Measurements from ENCODE around the gene PRICKLE4.
"Not testable (repeated sequence)": the region's sequence is repeated elsewhere in the genome, so short reads cannot be mapped to it uniquely, and the experiment has no call there.

Gene PRICKLE4

GRCh38 chr6:41743406-41744235, 37.0 kb upstream of the PRICKLE4 start:
- in situ Hi-C loops (cut with HindIII; ENCODE audit: low sequenced_read_pairs), result no loop called here

DNA sequence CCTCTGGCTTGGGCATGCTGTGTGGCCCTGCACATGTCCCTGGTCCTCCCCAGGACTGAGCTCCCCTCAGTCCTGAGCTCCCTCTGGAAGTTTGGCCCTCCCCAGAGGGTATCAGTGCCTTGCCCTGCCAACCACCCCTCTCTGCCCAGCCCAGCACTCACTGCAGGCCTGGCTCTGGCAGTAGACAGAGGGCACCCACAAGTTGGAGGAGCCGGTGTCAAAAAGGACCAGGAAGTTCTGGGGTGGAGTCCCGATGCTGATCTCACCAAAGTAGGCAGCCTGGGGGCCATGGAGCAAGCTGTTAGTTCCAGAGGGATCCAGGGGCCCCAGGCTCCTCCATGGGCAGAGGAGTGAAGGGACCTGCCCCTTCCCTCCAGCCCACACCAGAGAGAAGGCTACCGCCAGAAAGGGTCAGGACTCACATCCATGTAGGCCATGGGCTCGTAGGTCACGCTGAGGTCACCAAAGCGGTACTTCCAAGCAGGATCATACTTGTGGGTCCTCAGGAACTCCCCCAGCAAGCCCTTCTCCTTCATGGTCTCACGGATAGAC, 36.3 kb upstream of the PRICKLE4 start:
- in situ Hi-C loops (cut with HindIII; ENCODE audit: low sequenced_read_pairs), result no loop called here

- in situ Hi-C loops (cut with HindIII; ENCODE audit: low sequenced_read_pairs), result no loop called here
Measured at GRCh38 chr6:41746107-41746506, 34.5 kb upstream of the PRICKLE4 start.

- in situ Hi-C loops (cut with HindIII; ENCODE audit: low sequenced_read_pairs), result no loop called here
Measured at GRCh38 chr6:41747256-41748101, 33.1 kb upstream of the PRICKLE4 start, which contains the start of gene PGC. TSS of gene PGC (minus strand) at chr6:41747397. CDS start at chr6:41747334, 63 bp downstream.

GRCh38 chr6:41748102-41748477, 32.5 kb upstream of the PRICKLE4 start:
- in situ Hi-C loops (cut with HindIII; ENCODE audit: low sequenced_read_pairs), result no loop called here

- in situ Hi-C loops (cut with HindIII; ENCODE audit: low sequenced_read_pairs), result no loop called here
Measured at GRCh38 chr6:41748542-41748941, 32.0 kb upstream of the PRICKLE4 start.

DNA sequence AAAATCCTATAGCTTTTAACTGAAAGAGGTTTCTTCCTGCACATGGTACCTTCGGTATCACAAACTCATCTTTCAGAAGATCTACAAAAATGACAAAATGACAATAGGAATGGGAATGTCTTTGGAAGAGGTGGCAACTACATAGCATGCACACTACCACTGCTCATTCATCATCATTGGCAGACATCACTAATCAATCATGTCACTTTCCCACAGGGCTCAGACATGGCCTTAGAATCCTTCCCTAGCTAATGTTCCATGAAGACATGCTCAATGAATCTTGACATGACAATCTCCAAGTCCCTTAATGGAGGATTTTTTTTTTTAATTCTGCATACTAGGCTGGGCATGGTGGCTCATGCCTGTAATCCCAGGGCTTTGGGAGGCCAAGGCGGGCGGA, 30.2 kb upstream of the PRICKLE4 start:
- in situ Hi-C loops (cut with HindIII; ENCODE audit: low sequenced_read_pairs), result no loop called here

- in situ Hi-C loops (cut with HindIII; ENCODE audit: low sequenced_read_pairs), result no loop called here
Measured at GRCh38 chr6:41755895-41756294, 24.7 kb upstream of the PRICKLE4 start.

- in situ Hi-C loops (cut with HindIII; ENCODE audit: low sequenced_read_pairs), result no loop called here
Measured at GRCh38 chr6:41756354-41756753, 24.2 kb upstream of the PRICKLE4 start.

GRCh38 chr6:41757271-41757670, 23.3 kb upstream of the PRICKLE4 start:
- in situ Hi-C loops (cut with HindIII; ENCODE audit: low sequenced_read_pairs), result no loop called here

- in situ Hi-C loops (cut with HindIII; ENCODE audit: low sequenced_read_pairs), result no loop called here
Measured at GRCh38 chr6:41757931-41758640, 22.5 kb upstream of the PRICKLE4 start.

DNA sequence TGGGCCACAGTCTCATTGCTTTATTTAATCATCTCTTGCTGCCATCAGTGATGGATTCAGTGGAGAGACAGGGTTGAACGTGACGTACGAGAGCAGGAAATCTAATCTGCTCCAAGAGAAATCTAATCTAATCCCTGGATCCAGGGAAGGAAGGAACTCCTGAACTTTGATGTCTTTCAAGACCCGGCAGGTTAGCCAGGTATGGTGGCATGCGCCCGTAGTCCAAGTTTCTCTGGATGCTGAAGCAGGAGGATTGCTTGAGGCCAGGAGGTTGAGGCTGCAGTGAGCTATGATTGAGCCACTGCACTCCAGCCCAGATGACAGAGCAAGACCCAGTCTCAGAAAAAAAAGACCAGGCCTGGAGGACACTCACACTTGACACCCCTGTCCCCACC, 21.9 kb upstream of the PRICKLE4 start:
- in situ Hi-C loops (cut with HindIII; ENCODE audit: low sequenced_read_pairs), result no loop called here

DNA sequence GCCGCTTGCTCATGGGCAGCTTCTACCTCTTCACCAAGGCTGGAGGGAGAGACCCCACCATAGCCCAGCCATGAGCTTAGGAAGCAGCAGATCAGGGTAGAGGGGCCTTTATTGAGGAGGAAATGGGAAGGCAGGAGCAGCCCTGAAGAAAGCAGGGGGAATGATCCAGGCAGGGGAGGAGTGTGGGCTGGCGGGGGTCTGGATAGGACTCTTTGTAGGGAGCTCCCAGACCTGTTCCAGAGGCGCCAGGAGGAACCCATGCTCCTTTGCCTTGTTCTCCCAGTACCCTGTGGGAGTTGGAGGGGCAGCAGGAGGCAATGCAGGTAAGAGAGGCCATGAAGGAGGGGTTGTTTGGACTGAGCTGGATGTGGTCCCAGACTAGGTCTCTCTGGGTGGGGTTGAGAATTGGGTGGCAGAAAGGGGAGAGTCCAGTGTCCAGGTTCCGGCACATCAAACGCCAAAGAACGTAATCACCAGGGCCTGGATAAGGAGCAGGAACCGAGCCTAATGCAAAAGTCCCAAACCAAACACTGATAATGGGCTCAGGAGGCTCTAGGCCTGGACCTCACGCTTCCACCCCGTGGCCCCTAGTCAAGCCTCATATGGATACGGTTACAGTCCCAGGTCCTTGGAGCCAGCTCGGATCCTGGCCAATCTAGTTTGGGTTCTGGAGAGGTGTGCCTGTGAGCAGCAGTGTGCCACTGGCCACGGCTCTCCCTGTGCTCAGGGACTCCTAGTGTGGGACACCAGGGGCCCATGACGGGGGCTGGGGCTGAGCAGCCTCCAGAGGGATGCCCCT, 21.3 kb upstream of the PRICKLE4 start:
- in situ Hi-C loops (cut with HindIII; ENCODE audit: low sequenced_read_pairs), result no loop called here

DNA sequence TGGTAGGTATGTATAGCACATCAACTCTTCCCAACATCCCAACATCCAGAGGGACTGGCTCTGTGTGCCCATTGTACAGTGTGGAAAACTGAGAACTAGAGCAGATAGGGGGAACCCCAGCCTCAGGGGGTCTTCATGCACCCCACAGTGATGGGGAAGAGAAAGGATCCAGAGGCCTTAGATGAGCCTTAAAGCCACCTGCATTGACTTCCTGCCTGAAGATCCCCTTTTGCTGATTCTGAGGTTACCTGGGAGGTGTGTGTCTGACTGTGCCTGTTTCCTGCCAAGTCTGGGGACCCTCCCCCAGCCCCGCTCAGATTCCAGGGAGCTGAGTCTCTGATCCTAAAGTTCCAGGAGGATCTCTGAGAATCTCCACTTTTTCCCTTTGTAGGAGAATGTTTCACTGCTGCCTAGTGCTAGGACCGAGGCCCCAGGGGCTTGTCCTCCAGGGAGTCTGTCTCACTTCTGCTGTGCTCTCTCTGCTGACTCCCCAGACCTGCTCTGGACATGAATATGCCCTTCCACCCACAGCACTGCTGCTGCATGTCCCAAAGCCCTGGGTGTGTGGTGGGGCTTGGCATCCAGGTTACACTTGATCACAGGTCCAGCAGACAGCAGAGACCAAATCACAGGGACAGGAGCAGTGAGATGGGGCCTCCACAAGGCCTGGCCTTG, 20.5 kb upstream of the PRICKLE4 start:
- in situ Hi-C loops (cut with HindIII; ENCODE audit: low sequenced_read_pairs), result no loop called here

GRCh38 chr6:41763470-41763869, 17.1 kb upstream of the PRICKLE4 start:
- in situ Hi-C loops (cut with HindIII; ENCODE audit: low sequenced_read_pairs), result no loop called here

GRCh38 chr6:41766043-41766664, 14.4 kb upstream of the PRICKLE4 start:
- in situ Hi-C loops (cut with HindIII; ENCODE audit: low sequenced_read_pairs), result not testable (repeated sequence)

- in situ Hi-C loops (cut with HindIII; ENCODE audit: low sequenced_read_pairs), result no loop called here
Measured at GRCh38 chr6:41767112-41767833, 13.3 kb upstream of the PRICKLE4 start.

DNA sequence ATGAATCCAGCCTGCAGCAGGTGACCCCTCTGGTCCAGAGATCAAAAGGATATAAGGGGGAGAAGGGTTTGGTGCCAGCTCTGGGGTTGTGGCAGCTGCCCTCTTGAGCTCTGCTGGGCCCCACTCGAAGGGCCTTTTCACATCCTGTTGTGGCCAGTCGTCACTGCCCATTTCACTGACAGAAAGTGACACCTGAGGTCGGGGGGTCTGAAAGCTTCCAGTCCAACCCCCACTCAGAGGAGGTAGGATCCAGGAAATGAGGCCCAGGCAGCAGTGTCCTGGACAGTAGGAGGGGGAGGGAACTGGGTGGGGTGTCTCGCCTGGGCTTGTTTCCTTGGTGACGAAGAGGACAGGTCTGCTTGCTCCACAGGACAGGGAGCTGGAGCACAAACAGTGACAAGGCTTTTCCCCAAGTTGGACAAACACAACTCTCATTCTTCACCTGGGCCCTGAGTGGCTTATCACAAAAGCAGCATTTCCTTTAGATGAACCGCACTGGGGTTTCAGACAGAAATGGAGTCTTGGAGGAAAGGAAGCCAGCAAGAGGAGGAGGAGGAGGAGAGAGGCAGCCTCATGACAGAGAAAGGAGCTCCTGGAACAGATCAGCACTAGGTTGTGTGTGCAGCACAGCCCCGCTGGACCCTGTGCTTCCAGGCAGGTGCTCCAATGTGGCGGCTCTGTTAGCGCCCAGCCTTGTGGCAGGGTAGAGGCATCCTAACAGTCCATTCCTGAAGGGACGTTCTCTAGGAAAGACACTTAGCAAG, 11.9 kb upstream of the PRICKLE4 start:
- in situ Hi-C loops (cut with HindIII; ENCODE audit: low sequenced_read_pairs), result no loop called here
